GM23338 (cell line): ENCODE results near the gene SERPINC1. TPM values are rescaled to one million over a fixed set of nuclear protein-coding genes. Genes with fewer than 3 reads are reported as not detected.

Experiments used
- ATAC-seq: fragments of 200-7000 bp; cut with Tn5 transposase; 3 replicates; pipeline ENCODE4 v1.9.1; 2020
- DNase-seq: peaks from one replicate; pipeline ENCODE4 v3.0.0-alpha.2; 2015; ENCODE audit warnings: low spot score
- H2AFZ ChIP-seq: fragments of 200-600 bp; sonication (generic); 2 replicates; pipeline ENCODE4 v1.8.0; 2016; ENCODE audit warnings: antibody characterized with exemption, mild to moderate bottlenecking, moderate library complexity
- H3F3A ChIP-seq: fragments of 200-600 bp; sonication (generic); replicated peaks from 2 replicates; pipeline ENCODE4 v1.8.0; 2017; ENCODE audit warnings: antibody characterized with exemption, mixed run types, low read depth
- H3K27ac ChIP-seq: fragments of 200-600 bp; sonication (generic); 2 replicates; pipeline ENCODE4 v1.6.1; 2016; ENCODE audit warnings: low read depth
- H3K27me3 ChIP-seq: fragments of 200-600 bp; sonication (generic); 2 replicates; pipeline ENCODE4 v1.8.0; 2016; ENCODE audit warnings: mild to moderate bottlenecking, mixed run types, moderate library complexity; ENCODE audit not compliant: insufficient read depth
- H3K36me3 ChIP-seq: fragments of 200-600 bp; sonication (generic); 2 replicates; pipeline ENCODE4 v1.8.0; 2016; ENCODE audit warnings: mild to moderate bottlenecking; ENCODE audit not compliant: insufficient read depth
- H3K4me1 ChIP-seq: fragments of 200-600 bp; sonication (generic); 2 replicates; pipeline ENCODE4 v1.8.0; 2016; ENCODE audit warnings: mild to moderate bottlenecking, moderate library complexity; ENCODE audit not compliant: insufficient read depth
- H3K4me2 ChIP-seq: fragments of 200-600 bp; sonication (generic); 2 replicates; pipeline ENCODE4 v1.7.1; 2017; ENCODE audit warnings: mixed run types
- H3K4me3 ChIP-seq: fragments of 200-600 bp; sonication (generic); 2 replicates; pipeline ENCODE4 v1.6.1; 2016; ENCODE audit warnings: mixed run types
- H3K79me2 ChIP-seq: fragments of 200-600 bp; sonication (generic); replicated peaks from 2 replicates; pipeline ENCODE4 v1.8.0; 2017; ENCODE audit warnings: mild to moderate bottlenecking; ENCODE audit not compliant: insufficient read depth
- H3K9me2 ChIP-seq: fragments of 200-600 bp; sonication (generic); 2 replicates; pipeline ENCODE4 v1.8.0; 2017; ENCODE audit not compliant: insufficient read depth
- H4K20me1 ChIP-seq: fragments of 200-600 bp; sonication (generic); replicated peaks from 2 replicates; pipeline ENCODE4 v1.8.0; 2017; ENCODE audit warnings: mild to moderate bottlenecking; ENCODE audit not compliant: insufficient read depth
- H3K27ac Mint-ChIP-seq: 2 replicates; pipeline ENCODE4 v1.8.0; 2020; ENCODE audit warnings: inconsistent platforms, mild to moderate bottlenecking, moderate library complexity, mixed read lengths
- H3K27me3 Mint-ChIP-seq: 3 replicates; pipeline ENCODE4 v1.8.0; 2022; ENCODE audit warnings: low read depth, mild to moderate bottlenecking, moderate library complexity, mixed read lengths, inconsistent platforms; ENCODE audit not compliant: insufficient read depth, poor library complexity
- H3K36me3 Mint-ChIP-seq: 3 replicates; pipeline ENCODE4 v1.8.0; 2021; ENCODE audit warnings: low read depth, mild to moderate bottlenecking, inconsistent platforms, moderate library complexity, mixed read lengths
- H3K4me1 Mint-ChIP-seq: 3 replicates; pipeline ENCODE4 v1.8.0; 2020; ENCODE audit warnings: mild to moderate bottlenecking, inconsistent platforms, mixed read lengths
- H3K4me3 Mint-ChIP-seq: 3 replicates; pipeline ENCODE4 v1.8.0; 2021; ENCODE audit warnings: moderate library complexity, mild to moderate bottlenecking, inconsistent platforms, mixed read lengths
- H3K9me3 Mint-ChIP-seq: 3 replicates; pipeline ENCODE4 v1.8.0; 2020; ENCODE audit warnings: moderate library complexity, mild to moderate bottlenecking, inconsistent platforms, mixed read lengths
- CTCF ChIP-seq, 2 experiments: fragments of 200-600 bp in 1 of 2; sonication (generic) in 1 of 2; conservative IDR thresholded peaks; 2 replicates each; pipeline versions ENCODE4 v1.5.1 to v1.6.1; 2016 to 2017; ENCODE audit warnings: antibody characterized with exemption in 2 of 2, low read depth in 2 of 2, mild to moderate bottlenecking in 2 of 2, moderate library complexity in 1 of 2
- EZH2 ChIP-seq: fragments of 200-600 bp; sonication (generic); IDR thresholded peaks from one replicate; pipeline ENCODE4 v1.8.0; 2017; ENCODE audit warnings: antibody characterized with exemption, mild to moderate bottlenecking, low read depth; ENCODE audit not compliant: unreplicated experiment
- JUNB ChIP-seq: IDR thresholded peaks from one replicate; pipeline ENCODE4 v1.6.1; 2016; ENCODE audit warnings: antibody characterized with exemption; ENCODE audit not compliant: unreplicated experiment
- ZNF462 ChIP-seq: fragments of 250-450 bp; sonication (Bioruptor Pico); IDR thresholded peaks from 2 replicates; pipeline ENCODE4 v1.5.0; 2020; ENCODE audit warnings: mild to moderate bottlenecking, moderate library complexity
- polyA plus RNA-seq: library from polyadenylated mRNA; unstranded; fragments of >200 nt; fragmentation: Nextera tagmentation; extraction: Ambion mirVana; gene quantifications from 2 replicates; pipeline ENCODE4 v1.2.1, GENCODE V29; 2016
- total RNA-seq: library from RNA; depleted of rRNA; stranded (reverse); fragments of >200 nt; shearing (Covaris generic); gene quantifications from 2 replicates; pipeline ENCODE4 v1.2.3, GENCODE V29; 2014

Gene SERPINC1
- total and polyA plus RNA-seq, 2 experiments from 2014 or later = not detected

DNA sequence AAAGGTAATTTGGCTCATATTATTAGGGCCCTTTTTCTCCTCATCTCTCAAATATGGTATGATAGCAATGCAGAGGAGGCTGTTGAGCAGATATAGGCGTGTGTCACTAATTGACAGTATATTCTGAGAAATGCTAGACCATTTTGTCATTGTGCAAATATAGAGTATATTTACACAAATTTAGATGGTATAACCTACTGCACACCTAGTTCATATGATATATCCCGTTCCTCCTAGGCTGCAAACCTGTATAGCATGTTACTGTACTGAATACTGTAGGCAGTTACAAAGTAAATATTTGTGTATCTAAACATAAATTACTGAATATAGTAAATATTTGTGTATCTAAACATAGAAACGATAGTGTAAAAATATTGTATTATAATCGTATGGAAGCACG is 40.4 kb downstream of the SERPINC1 start:
- Mint-ChIP-seq H3K36me3 (peaks cover 47% of the 10 kb centered on the region), H3K27ac (no peak overlapping the region), H3K4me3 (no peak overlapping the region), H3K9me3 (no peaks in the 10 kb centered on the region), H3K27me3 (peaks cover 10% of the 10 kb centered on the region), H3K4me1 (peaks cover 2% of the 10 kb centered on the region; the same call in 2 of the 3 replicates)
- Histone ChIP-seq H3K79me2 (peaks cover 21% of the 10 kb centered on the region), H3K4me1 (no peaks in the 10 kb centered on the region), H2AFZ (no peak overlapping the region), H3K36me3 (no peaks in the 10 kb centered on the region; the same call in 1 of the 2 replicates), H4K20me1 (0 out of 2 replicates have a peak, but pooled peaks cover 3% of the 10 kb centered on the region), H3K4me2 (no peak overlapping the region), H3F3A (no peaks in the 10 kb centered on the region), H3K27me3 (no peaks in the 10 kb centered on the region), H3K4me3 (no peak overlapping the region), H3K9me2 (no peaks in the 10 kb centered on the region), H3K27ac (no peak overlapping the region)
- DNase-seq (no peak), ATAC-seq (no peak)
- TF ChIP-seq EZH2 = no peak
- no peak for TF ChIP-seq JUNB

GRCh38 chr1:173871500-173871899 is 45.6 kb downstream of the SERPINC1 start:
- Mint-ChIP-seq H3K9me3 (peaks cover 8% of the 10 kb centered on the region; the same call in 2 of the 3 replicates), H3K36me3 (peaks cover 53% of the 10 kb centered on the region), H3K4me1 (peaks cover 21% of the 10 kb centered on the region), H3K27me3 (peaks cover 18% of the 10 kb centered on the region), H3K4me3 (no peak overlapping the region; the same call in 2 of the 3 replicates), H3K27ac (no peak overlapping the region; the same call in 1 of the 2 replicates)
- H4K20me1 ChIP-seq = no peaks in the 10 kb centered on the region
- H3K4me3 ChIP-seq = peak overlapping the region; percentile 24; the same call in 1 of the 2 replicates
- peaks cover 11% of the 10 kb centered on the region for H3K4me1 ChIP-seq
- no peak overlapping the region for H3K4me2 ChIP-seq
- peak overlapping the region; percentile 21; the same call in 1 of the 2 replicates for H3K27ac ChIP-seq
- H3K36me3 ChIP-seq = peaks cover 10% of the 10 kb centered on the region
- no peak for TF ChIP-seq ZNF462 (CRISPR knock-in tag)
- peak in 1 of 2 experiments; percentile 41; a peak in 2 of 4 replicates for TF ChIP-seq CTCF (conservative IDR thresholded peaks at IDR 0.05; ENCODE audit: low read depth in 2 of 2)
- H3F3A ChIP-seq = peaks cover 19% of the 10 kb centered on the region
- no peaks in the 10 kb centered on the region for H3K9me2 ChIP-seq
- H3K27me3 ChIP-seq = no peaks in the 10 kb centered on the region
- no peak for DNase-seq
- no peak for ATAC-seq
- H3K79me2 ChIP-seq = peaks cover 57% of the 10 kb centered on the region
- H2AFZ ChIP-seq = no peak overlapping the region
